Islet of Langerhans (tissue), 1 donor: Measurements from ENCODE around the gene CSNK1A1.
"Not testable (repeated sequence)": the region's sequence is repeated elsewhere in the genome, so short reads cannot be mapped to it uniquely, and the experiment has no call there.

Experiments used
- FAIRE-seq: peaks from one replicate; lab custom pipeline; 2011; peaks lifted over from hg19 to GRCh38; lab: Jason Lieb, UNC

CSNK1A1 gene

GRCh38 chr5:149489605-149490037, 61.6 kb downstream of the CSNK1A1 start:
- peak; percentile 41 for FAIRE-seq

GRCh38 chr5:149488645-149489306, 62.5 kb downstream of the CSNK1A1 start:
- FAIRE-seq: no peak

GRCh38 chr5:149487672-149488071, 63.6 kb downstream of the CSNK1A1 start:
- FAIRE-seq: no peak

- FAIRE-seq: no peak
Measured at GRCh38 chr5:149486726-149487635, 64.3 kb downstream of the CSNK1A1 start.

- FAIRE-seq: peak; percentile 99
Measured at GRCh38 chr5:149485655-149486615, 65.3 kb downstream of the CSNK1A1 start.

GRCh38 chr5:149481485-149481884, 69.8 kb downstream of the CSNK1A1 start:
- no peak for FAIRE-seq

- no peak for FAIRE-seq
Measured at GRCh38 chr5:149478761-149479160, 72.5 kb downstream of the CSNK1A1 start.

- peak; percentile 95 for FAIRE-seq
Measured at GRCh38 chr5:149475777-149476176, 75.5 kb downstream of the CSNK1A1 start.

- FAIRE-seq: no peak
Measured at GRCh38 chr5:149474198-149474597, 77.0 kb downstream of the CSNK1A1 start.

- no peak for FAIRE-seq
Measured at GRCh38 chr5:149473441-149473840, 77.8 kb downstream of the CSNK1A1 start.

GRCh38 chr5:149472399-149472798, 78.8 kb downstream of the CSNK1A1 start:
- FAIRE-seq: no peak

- FAIRE-seq: no peak
Measured at GRCh38 chr5:149471406-149472183, 79.6 kb downstream of the CSNK1A1 start.

- FAIRE-seq: no peak
Measured at GRCh38 chr5:149470942-149471341, 80.3 kb downstream of the CSNK1A1 start.

- no peak for FAIRE-seq
Measured at GRCh38 chr5:149466457-149466972, 84.7 kb downstream of the CSNK1A1 start.

- no peak for FAIRE-seq
Measured at GRCh38 chr5:149464796-149465489, 86.3 kb downstream of the CSNK1A1 start.

GRCh38 chr5:149461907-149462306, 89.3 kb downstream of the CSNK1A1 start:
- not testable (repeated sequence) for FAIRE-seq

- FAIRE-seq: no peak
Measured at GRCh38 chr5:149459891-149460290, 91.3 kb downstream of the CSNK1A1 start.

GRCh38 chr5:149457393-149457763, 93.9 kb downstream of the CSNK1A1 start:
- no peak for FAIRE-seq

GRCh38 chr5:149456597-149457392, 94.4 kb downstream of the CSNK1A1 start:
- no peak for FAIRE-seq

- FAIRE-seq: no peak
Measured at GRCh38 chr5:149455889-149456409, 95.3 kb downstream of the CSNK1A1 start.
